ENCODE measurements around the gene RBMS1. TPM values are rescaled to one million over a fixed set of nuclear protein-coding genes. Genes with fewer than 3 reads are reported as not detected.

Gene RBMS1
- total and polyA plus RNA-seq, 2 of the 13 experiments (the other 11 are each of a cell fraction or from before 2014, with no cell fraction given) = 55.5 to 110 TPM

DNA sequence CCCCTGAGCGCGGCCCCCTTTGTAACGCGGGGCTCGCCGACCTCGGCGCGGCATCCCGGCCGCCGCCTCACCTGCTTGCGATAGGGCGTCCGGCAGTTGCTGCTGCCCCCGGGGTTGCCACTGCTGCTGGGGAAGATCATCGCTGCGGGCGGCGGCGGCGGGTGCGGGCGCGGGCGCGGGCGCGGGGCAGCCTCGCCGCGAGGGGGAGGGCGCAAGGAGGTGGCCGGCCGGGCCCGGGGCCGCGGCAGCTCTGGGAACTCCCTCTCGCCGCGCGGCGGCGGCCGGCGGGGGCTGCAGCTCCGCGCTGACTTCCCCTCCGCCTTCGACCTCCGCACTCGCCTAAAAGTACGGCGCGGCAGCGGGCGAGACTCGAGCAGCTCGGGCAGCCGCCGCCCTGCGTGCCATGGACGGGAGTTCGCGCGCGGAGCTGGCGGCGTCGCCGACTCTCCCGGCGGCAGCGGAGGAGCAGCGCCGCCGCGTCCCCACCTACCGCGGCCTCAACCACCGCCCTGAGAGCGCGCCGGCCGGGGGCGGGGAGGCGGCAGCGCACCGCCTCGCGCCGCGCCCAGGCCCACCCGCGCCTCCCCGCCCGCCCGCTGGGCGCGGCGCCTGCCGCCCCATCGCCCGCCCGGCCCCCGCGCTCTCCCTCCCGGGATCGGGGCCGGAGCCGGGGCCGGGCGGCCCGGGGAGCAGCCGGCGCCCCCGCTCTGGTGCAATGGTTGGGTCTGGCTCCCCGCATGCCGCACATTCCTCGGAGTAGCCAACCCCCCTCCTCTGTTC is 86.0 kb downstream of the RBMS1 start (continued):
- TF ChIP-seq NAIF1 (CRISPR knock-in tag; IDR thresholded peaks at IDR 0.05; ENCODE audit: borderline replicate concordance) (no peak), ISX (CRISPR knock-in tag; conservative IDR thresholded peaks at IDR 0.05) (no peak), PHF20 (CRISPR knock-in tag; IDR thresholded peaks at IDR 0.05) (no peak), AGO2 (optimal IDR thresholded peaks at IDR 0.05; ENCODE audit: low read depth, low read length) (peak; percentile 36), ZNF136 (CRISPR knock-in tag; IDR thresholded peaks at IDR 0.05; ENCODE audit: low read depth) (no peak), HES4 (CRISPR knock-in tag; IDR thresholded peaks at IDR 0.05; ENCODE audit: borderline replicate concordance) (no peak; the same call in 1 of the 2 replicates), KMT2A (CRISPR knock-in tag; IDR thresholded peaks at IDR 0.05) (no peak), ZFP90 (CRISPR knock-in tag; IDR thresholded peaks at IDR 0.05; ENCODE audit: borderline replicate concordance) (peak; percentile 10; the same call in 1 of the 2 replicates), HOXD1 (CRISPR knock-in tag; IDR thresholded peaks at IDR 0.05) (no peak), NKX3-1 (CRISPR knock-in tag; IDR thresholded peaks at IDR 0.05) (0 out of 2 replicates have a peak, but pooled peaks have one; percentile 42), ZNF44 (CRISPR knock-in tag; IDR thresholded peaks at IDR 0.05) (no peak)
- TF ChIP-seq, protein P1, sequence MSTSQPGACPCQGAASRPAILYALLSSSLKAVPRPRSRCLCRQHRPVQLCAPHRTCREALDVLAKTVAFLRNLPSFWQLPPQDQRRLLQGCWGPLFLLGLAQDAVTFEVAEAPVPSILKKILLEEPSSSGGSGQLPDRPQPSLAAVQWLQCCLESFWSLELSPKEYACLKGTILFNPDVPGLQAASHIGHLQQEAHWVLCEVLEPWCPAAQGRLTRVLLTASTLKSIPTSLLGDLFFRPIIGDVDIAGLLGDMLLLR (CRISPR knock-in tag; IDR thresholded peaks at IDR 0.05) = no peak
- TF ChIP-seq, protein P2, sequence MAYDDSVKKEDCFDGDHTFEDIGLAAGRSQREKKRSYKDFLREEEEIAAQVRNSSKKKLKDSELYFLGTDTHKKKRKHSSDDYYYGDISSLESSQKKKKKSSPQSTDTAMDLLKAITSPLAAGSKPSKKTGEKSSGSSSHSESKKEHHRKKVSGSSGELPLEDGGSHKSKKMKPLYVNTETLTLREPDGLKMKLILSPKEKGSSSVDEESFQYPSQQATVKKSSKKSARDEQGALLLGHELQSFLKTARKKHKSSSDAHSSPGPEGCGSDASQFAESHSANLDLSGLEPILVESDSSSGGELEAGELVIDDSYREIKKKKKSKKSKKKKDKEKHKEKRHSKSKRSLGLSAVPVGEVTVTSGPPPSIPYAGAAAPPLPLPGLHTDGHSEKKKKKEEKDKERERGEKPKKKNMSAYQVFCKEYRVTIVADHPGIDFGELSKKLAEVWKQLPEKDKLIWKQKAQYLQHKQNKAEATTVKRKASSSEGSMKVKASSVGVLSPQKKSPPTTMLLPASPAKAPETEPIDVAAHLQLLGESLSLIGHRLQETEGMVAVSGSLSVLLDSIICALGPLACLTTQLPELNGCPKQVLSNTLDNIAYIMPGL (CRISPR knock-in tag; IDR thresholded peaks at IDR 0.05; ENCODE audit: borderline replicate concordance in 1 of 2, low read depth in 1 of 2) = peak; percentile 35 to 70; a peak in 2 of 4 replicates
- TF ChIP-seq, protein P3, sequence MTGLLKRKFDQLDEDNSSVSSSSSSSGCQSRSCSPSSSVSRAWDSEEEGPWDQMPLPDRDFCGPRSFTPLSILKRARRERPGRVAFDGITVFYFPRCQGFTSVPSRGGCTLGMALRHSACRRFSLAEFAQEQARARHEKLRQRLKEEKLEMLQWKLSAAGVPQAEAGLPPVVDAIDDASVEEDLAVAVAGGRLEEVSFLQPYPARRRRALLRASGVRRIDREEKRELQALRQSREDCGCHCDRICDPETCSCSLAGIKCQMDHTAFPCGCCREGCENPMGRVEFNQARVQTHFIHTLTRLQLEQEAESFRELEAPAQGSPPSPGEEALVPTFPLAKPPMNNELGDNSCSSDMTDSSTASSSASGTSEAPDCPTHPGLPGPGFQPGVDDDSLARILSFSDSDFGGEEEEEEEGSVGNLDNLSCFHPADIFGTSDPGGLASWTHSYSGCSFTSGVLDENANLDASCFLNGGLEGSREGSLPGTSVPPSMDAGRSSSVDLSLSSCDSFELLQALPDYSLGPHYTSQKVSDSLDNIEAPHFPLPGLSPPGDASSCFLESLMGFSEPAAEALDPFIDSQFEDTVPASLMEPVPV (CRISPR knock-in tag; IDR thresholded peaks at IDR 0.05) = no peak
- TF ChIP-seq, protein P4, sequence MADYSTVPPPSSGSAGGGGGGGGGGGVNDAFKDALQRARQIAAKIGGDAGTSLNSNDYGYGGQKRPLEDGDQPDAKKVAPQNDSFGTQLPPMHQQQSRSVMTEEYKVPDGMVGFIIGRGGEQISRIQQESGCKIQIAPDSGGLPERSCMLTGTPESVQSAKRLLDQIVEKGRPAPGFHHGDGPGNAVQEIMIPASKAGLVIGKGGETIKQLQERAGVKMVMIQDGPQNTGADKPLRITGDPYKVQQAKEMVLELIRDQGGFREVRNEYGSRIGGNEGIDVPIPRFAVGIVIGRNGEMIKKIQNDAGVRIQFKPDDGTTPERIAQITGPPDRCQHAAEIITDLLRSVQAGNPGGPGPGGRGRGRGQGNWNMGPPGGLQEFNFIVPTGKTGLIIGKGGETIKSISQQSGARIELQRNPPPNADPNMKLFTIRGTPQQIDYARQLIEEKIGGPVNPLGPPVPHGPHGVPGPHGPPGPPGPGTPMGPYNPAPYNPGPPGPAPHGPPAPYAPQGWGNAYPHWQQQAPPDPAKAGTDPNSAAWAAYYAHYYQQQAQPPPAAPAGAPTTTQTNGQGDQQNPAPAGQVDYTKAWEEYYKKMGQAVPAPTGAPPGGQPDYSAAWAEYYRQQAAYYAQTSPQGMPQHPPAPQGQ (CRISPR knock-in tag; IDR thresholded peaks at IDR 0.05; ENCODE audit: borderline replicate concordance) = no peak
- TF ChIP-seq, protein P5, sequence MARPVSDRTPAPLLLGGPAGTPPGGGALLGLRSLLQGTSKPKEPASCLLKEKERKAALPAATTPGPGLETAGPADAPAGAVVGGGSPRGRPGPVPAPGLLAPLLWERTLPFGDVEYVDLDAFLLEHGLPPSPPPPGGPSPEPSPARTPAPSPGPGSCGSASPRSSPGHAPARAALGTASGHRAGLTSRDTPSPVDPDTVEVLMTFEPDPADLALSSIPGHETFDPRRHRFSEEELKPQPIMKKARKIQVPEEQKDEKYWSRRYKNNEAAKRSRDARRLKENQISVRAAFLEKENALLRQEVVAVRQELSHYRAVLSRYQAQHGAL (CRISPR knock-in tag; IDR thresholded peaks at IDR 0.05; ENCODE audit: not compliant biosample characterization) = no peak
- TF ChIP-seq, protein P6, sequence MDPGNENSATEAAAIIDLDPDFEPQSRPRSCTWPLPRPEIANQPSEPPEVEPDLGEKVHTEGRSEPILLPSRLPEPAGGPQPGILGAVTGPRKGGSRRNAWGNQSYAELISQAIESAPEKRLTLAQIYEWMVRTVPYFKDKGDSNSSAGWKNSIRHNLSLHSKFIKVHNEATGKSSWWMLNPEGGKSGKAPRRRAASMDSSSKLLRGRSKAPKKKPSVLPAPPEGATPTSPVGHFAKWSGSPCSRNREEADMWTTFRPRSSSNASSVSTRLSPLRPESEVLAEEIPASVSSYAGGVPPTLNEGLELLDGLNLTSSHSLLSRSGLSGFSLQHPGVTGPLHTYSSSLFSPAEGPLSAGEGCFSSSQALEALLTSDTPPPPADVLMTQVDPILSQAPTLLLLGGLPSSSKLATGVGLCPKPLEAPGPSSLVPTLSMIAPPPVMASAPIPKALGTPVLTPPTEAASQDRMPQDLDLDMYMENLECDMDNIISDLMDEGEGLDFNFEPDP (CRISPR knock-in tag; conservative IDR thresholded peaks at IDR 0.05) = no peak

Measured in HepG2 (cell line).